HG03571 (cell line): ENCODE results near the gene ARF1.

Experiments
- ATAC-seq: cut with Tn5 transposase; IDR thresholded peaks from one replicate; pipeline ENCODE4 v1.9.1; 2021; ENCODE audit not compliant: unreplicated experiment

ARF1 gene

DNA sequence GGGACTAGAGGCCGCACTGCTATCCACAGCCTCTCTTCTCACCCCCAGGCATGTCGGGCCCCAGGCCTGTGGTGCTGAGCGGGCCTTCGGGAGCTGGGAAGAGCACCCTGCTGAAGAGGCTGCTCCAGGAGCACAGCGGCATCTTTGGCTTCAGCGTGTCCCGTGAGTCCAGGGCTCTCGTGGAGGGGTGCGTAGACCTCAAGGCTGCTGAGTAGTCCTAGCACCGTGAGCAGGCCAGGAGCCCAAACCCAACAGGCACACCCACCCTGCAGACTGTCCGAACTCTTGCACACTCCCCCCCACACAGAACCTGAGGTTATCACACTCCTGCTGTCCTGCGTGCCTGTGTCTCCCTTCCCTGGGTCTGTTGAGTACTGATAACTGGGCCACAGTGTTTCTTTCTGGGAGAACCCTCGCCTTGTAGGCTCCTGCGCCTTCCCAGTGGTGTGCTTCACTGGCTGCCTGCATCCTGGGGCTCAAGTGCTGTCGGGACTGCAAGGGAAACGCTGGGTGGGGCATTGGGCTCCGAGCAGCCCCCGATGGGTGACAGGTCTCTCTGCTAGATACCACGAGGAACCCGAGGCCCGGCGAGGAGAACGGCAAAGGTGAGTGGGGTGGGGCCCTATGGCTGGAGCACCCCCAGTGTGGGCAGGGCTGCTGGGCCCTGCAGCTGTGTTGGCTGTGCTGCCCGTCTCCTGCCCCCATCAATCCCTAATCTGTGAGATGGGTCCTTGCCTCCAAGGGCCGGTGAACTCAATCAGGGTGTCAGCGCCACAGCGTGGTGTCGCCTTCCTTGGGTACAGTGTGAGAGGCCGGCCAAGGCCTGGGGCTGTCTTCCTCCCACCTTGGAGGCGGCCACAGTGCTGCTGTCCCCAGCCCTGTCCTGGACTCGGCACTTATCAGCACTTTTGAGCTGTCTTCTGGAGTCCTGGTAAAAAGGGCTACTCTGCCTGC, 63.2 kb downstream of the ARF1 start:
- no peak for ATAC-seq

DNA sequence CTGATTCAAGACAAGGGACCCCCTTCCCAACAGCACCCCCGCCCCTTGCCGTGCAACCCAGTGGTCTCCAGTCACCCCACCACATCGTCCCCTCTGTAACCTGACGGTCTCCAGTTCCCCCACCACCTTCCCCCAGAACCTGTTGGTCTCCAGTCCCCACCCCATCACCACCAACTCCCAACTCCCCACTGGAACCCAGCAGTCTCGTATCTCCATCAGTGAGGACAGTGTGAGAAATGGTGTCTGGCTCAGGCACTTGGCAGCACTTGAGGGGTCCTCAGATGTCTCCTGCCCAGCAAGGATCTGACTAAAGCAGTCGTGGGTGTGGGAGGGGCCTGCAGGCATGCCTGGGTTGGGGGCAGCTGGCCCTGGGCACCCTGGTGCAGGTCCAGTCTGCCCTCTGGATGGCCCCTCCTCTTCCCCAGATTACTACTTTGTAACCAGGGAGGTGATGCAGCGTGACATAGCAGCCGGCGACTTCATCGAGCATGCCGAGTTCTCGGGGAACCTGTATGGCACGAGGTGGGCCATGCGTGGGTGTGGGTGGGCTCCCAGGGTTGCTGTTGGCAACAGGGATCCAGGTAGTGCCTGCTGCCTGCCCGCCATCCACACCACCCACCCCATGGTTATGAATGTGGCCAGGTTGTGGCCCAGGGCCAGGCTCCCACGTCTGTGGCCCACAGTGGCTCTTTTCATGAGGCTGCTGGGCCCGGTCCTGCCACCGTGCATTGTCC, 64.1 kb downstream of the ARF1 start:
- no peak for ATAC-seq

DNA sequence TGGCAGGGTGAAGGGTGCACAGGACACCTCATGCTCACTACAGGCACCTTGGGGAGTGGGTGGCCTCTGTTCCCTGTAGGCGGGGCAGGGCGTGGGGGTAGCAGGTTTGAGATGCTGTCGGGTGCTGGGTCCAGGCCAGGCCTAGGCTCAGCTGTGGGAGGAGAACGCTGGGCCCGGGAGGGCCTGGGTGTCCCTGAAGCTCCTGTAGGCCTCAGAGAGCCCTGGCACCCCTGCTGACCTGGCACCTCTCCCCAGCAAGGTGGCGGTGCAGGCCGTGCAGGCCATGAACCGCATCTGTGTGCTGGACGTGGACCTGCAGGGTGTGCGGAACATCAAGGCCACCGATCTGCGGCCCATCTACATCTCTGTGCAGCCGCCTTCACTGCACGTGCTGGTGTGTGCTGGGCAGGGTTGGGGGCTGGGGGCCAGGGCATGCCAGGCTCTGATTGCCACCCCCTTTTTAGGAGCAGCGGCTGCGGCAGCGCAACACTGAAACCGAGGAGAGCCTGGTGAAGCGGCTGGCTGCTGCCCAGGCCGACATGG, 64.7 kb downstream of the ARF1 start:
- no peak for ATAC-seq

DNA sequence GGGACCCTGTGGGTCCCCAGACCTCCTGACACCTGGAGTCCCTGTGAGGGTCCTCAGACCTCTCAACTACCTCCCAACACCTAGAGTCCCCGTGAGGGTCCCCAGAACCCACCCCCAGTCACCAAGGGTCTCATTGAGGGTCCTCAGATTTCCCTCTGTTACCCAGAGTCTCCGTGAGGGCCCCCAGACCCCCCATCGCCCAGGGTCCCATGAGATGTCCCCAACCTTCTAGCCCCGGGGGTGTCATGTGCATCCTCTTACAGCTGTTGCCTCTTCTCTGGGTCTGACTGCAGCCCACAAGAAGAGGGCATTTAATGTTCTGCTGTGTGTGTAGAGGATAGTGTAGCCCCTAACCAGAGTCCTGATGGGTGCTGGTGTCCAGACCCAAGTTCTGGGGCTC, 65.3 kb downstream of the ARF1 start:
- ATAC-seq, result no peak

DNA sequence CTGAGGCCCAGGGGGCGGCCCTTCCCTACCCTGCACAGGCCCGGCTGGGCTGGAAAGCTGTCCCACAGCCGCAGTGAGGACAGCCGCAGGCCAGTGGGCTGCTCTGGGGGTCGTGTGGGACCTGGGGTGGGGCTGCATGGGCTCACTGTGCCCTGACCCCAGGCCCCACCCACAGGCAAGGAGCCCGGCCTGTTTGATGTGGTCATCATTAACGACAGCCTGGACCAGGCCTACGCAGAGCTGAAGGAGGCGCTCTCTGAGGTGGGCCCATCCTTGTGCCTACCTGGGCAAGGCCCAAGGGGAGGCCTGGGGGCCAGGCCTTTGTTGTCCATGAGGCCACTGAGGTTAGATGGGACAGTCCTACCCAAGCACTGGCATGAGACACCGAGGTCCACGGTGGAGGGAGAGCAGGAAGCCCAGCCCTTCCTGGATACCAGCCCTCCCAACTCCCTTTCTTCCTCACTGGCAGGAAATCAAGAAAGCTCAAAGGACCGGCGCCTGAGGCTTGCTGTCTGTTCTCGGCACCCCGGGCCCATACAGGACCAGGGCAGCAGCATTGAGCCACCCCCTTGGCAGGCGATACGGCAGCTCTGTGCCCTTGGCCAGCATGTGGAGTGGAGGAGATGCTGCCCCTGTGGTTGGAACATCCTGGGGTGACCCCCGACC, 65.8 kb downstream of the ARF1 start:
- no peak for ATAC-seq
